Tibial artery (tissue), 4 donors: Measurements from ENCODE around the gene ELP4.

ENCODE experiments used
- DNase-seq, 2 donors: peaks; one replicate each; pipeline ENCODE4 v3.0.0-alpha.2; 2019
- H3K27ac ChIP-seq, 2 donors: fragments of 200-600 bp; sonication (generic) in 1 of 2; 1 replicate in 1 of 2; 2 replicates in 1 of 2; pipeline ENCODE4 v1.5.1; 2018 to 2019; ENCODE audit warnings: mild to moderate bottlenecking in 1 of 2
- H3K27me3 ChIP-seq, 2 donors: fragments of 200-600 bp; sonication (generic) in 1 of 2; one replicate each; pipeline versions ENCODE4 v1.5.1 to v1.6.0; 2016 to 2019
- H3K36me3 ChIP-seq, 3 donors: fragments of 200-600 bp; sonication (generic) in 2 of 3; one replicate each; pipeline ENCODE4 v1.5.1; 2016 to 2019; ENCODE audit warnings: mild to moderate bottlenecking in 2 of 3
- H3K4me1 ChIP-seq, 4 donors: fragments of 200-600 bp; sonication (generic) in 2 of 4; 1 replicate in 3 of 4; 2 replicates in 1 of 4; pipeline ENCODE4 v1.5.1; 2016 to 2019
- H3K4me3 ChIP-seq, 2 donors: fragments of 200-600 bp; sonication (generic) in 1 of 2; 1 replicate in 1 of 2; 2 replicates in 1 of 2; pipeline ENCODE4 v1.5.1; 2018 to 2019; ENCODE audit warnings: mild to moderate bottlenecking in 2 of 2
- H3K9me3 ChIP-seq, 3 donors: fragments of 200-600 bp; sonication (generic) in 1 of 3; one replicate each; pipeline ENCODE4 v1.5.1; 2016 to 2019
- CTCF ChIP-seq, 2 experiments: fragments of 200-600 bp in 1 of 2; fragments of 450-650 bp in 1 of 2; IDR thresholded peaks; one replicate each; pipeline ENCODE4 v1.5.1; 2017 to 2019; ENCODE audit warnings: antibody characterized with exemption in 2 of 2, mild to moderate bottlenecking in 1 of 2, moderate library complexity in 1 of 2
- intact Hi-C: fragments of 100-400 bp; cut with DNase I; formaldehyde crosslinking; loops from one replicate; pipeline ENCODE4 v1.15.0; 2023; ENCODE audit warnings: low total_unique reads

Gene ELP4

GRCh38 chr11:31810779-31811647 lies 301.4 kb downstream of the ELP4 start, which contains the start of gene PAX6:
TSS of gene PAX6 (minus strand) at chr11:31811322. CDS start at chr11:31806411, 4,911 bp downstream.
- no peaks in the 10 kb centered on the region for H3K36me3 ChIP-seq
- H3K27ac ChIP-seq: no peak within 1 kb of the TSS
- no peak for DNase-seq

DNA sequence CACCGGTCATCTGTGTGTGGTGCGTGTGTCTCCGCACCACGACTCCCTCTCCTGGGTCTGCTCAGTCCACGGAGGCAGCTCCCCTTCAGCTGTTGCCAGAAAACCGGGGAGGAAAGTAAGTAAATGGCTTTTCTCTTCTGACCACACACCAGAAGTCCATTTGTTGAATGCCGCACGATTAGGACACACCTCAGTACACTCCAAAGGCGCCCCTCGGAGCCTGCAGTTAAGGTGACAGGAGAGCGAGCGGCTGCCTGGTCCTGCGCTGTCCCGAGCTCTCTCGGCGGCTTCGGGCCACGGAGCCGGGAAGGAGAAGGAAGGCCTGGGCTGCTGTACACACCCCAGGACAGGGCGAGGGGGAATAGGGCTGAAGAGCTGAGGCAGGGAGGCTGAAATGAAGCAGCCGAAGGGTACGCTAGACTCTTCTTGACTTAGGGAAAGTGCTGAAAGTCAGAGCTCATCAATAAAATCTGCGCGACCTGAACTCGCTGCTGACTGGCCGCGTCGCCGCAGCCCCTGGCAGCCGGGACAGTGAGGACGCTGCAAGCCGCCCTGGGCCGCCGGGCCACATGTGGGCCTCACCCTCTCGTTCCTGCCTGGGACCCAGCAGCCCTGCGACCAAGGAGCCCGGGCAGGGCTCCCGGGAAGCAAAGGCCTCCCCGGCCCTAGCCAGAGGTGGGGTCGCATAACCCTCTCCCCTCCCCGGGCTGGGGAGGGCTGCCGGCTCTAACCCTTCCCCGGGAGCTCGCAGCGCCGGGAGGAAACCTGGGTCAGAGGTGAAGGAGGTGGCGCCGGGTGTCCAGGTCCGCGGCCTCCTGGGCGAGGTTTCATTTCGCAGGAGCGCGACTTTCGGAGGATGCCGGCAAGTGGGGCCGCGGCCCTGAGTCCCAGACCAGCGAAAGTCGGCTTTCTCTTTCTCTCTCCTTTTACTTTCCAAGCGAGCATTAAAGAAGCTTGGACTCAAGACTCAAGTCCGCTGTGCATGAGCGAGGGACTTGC lies 303.1 kb downstream of the ELP4 start:
- no peak for TF ChIP-seq CTCF (IDR thresholded peaks at IDR 0.05)
- H3K4me1 ChIP-seq: peaks cover 8 to 90% (median 79%) of the 10 kb centered on the region in 4 donors
- peak overlapping the region; percentile 42 to 54 for H3K4me3 ChIP-seq
- no peak overlapping the region for H3K27ac ChIP-seq
- intact Hi-C loops: no loop called here
- H3K9me3 ChIP-seq: no peaks in the 10 kb centered on the region
- DNase-seq: no peak
- peaks cover 11 to 100% of the 10 kb centered on the region in 2 donors for H3K27me3 ChIP-seq
- H3K36me3 ChIP-seq: no peaks in the 10 kb centered on the region

More at GRCh38 chr11:31810779-31811647, 301.4 kb downstream of the ELP4 start, which contains the start of gene PAX6:
- Histone ChIP-seq H3K27me3 (peaks cover 7 to 100% of the 10 kb centered on the region in 2 donors), H3K4me3 (peak within 1 kb of the TSS; percentile 35 to 54), H3K4me1 (peaks cover 8 to 78% (median 64%) of the 10 kb centered on the region in 4 donors), H3K9me3 (no peaks in the 10 kb centered on the region)
- intact Hi-C loops: no loop called here
- TF ChIP-seq CTCF (IDR thresholded peaks at IDR 0.05): no peak

GRCh38 chr11:31813391-31814175 lies 304.0 kb downstream of the ELP4 start:
- peaks cover 8 to 98% (median 86%) of the 10 kb centered on the region in 4 donors for H3K4me1 ChIP-seq
- peaks cover 11 to 100% of the 10 kb centered on the region in 2 donors for H3K27me3 ChIP-seq
- TF ChIP-seq CTCF (IDR thresholded peaks at IDR 0.05): no peak
- peak overlapping the region; percentile 42 to 54 for H3K4me3 ChIP-seq
- H3K36me3 ChIP-seq: no peaks in the 10 kb centered on the region
- H3K27ac ChIP-seq: no peak overlapping the region
- no peaks in the 10 kb centered on the region for H3K9me3 ChIP-seq
- intact Hi-C loops: no loop called here
- DNase-seq: no peak

GRCh38 chr11:31814176-31814868 lies 304.8 kb downstream of the ELP4 start:
- no peak for TF ChIP-seq CTCF (IDR thresholded peaks at IDR 0.05)
- intact Hi-C loops: no loop called here
- H3K4me3 ChIP-seq: peak overlapping the region in 1 of 2 donors; percentile 54
- no peaks in the 10 kb centered on the region for H3K9me3 ChIP-seq
- H3K4me1 ChIP-seq: peaks cover 8 to 92% (median 86%) of the 10 kb centered on the region in 4 donors
- no peak for DNase-seq
- H3K27ac ChIP-seq: no peak overlapping the region
- H3K36me3 ChIP-seq: no peaks in the 10 kb centered on the region
- peaks cover 7 to 100% of the 10 kb centered on the region in 2 donors for H3K27me3 ChIP-seq
